B cell (primary cell): ENCODE results near the gene UMODL1.

Experiments used
- EZH2 ChIP-seq: IDR thresholded peaks from 2 replicates; pipeline ENCODE4 v1.6.1; 2012; ENCODE audit warnings: borderline replicate concordance, low read depth, mild to moderate bottlenecking, moderate library complexity, low read length; ENCODE audit not compliant: insufficient read depth, poor library complexity, severe bottlenecking
- TF ChIP-seq, protein P1 (sequence below): fragments of 200-600 bp; IDR thresholded peaks from one replicate; pipeline ENCODE4 v1.8.0; 2022; ENCODE audit warnings: antibody characterized with exemption, mild to moderate bottlenecking

DNA sequence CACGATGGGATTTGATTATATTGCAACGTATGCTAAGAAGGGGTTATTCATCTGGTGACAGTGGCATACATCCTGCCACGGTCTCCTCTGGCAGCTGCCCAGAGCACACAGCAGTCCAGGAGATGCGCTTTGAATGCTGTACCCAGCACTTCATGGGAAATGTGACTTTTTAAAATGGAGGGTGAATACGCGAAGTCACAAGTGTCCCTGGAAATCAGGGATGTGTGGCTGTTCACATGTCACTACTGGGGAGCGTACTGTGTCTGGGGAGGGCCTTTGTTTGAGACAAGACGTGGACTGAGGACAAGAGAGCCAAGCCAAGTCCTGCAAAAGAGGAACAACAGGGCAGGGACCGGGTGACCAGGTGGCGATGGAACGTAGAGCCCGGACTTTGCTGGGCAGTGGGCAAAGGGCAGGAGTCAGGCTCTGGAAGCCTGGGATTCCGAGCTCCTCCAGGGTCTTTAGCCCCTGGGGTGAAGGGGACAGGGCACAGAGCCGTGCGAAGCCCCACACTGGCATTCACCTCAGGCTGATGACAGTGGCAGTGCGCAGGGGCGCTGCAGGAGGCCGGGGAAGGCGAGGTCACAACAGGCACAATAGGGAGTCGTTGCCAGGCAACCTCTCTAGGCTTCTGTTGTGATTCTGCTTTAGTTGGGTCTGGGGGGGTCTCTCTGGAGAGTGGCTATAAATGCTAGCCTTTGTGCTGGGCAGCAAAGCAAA is 49.6 kb upstream of the UMODL1 start:
- TF ChIP-seq, protein P1, sequence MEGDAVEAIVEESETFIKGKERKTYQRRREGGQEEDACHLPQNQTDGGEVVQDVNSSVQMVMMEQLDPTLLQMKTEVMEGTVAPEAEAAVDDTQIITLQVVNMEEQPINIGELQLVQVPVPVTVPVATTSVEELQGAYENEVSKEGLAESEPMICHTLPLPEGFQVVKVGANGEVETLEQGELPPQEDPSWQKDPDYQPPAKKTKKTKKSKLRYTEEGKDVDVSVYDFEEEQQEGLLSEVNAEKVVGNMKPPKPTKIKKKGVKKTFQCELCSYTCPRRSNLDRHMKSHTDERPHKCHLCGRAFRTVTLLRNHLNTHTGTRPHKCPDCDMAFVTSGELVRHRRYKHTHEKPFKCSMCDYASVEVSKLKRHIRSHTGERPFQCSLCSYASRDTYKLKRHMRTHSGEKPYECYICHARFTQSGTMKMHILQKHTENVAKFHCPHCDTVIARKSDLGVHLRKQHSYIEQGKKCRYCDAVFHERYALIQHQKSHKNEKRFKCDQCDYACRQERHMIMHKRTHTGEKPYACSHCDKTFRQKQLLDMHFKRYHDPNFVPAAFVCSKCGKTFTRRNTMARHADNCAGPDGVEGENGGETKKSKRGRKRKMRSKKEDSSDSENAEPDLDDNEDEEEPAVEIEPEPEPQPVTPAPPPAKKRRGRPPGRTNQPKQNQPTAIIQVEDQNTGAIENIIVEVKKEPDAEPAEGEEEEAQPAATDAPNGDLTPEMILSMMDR = no peak
- TF ChIP-seq EZH2 = no peak
